HepG2 (cell line): Measurements from ENCODE around the gene GSAP. TPM values are rescaled to one million over a fixed set of nuclear protein-coding genes. Genes with fewer than 3 reads are reported as not detected.

Source experiments
- CHD4 ChIP-seq: fragments of 200-600 bp; sonication (generic); IDR thresholded peaks from 2 replicates; pipeline ENCODE4 v1.7.0; 2017; ENCODE audit warnings: mild to moderate bottlenecking, low read length, borderline replicate concordance
- DNMT1 ChIP-seq: sonication (generic); formaldehyde crosslinking; IDR thresholded peaks from 2 replicates; pipeline ENCODE4 v1.5.1; 2020; ENCODE audit warnings: mild to moderate bottlenecking, missing genetic modification reagents
- GTF3A ChIP-seq: sonication (generic); formaldehyde crosslinking; conservative IDR thresholded peaks from 2 replicates; pipeline ENCODE4 v1.4.0; 2020; ENCODE audit warnings: mild to moderate bottlenecking, missing genetic modification reagents
- JARID2 ChIP-seq: sonication (generic); formaldehyde crosslinking; IDR thresholded peaks from 2 replicates; pipeline ENCODE4 v1.8.1; 2023; ENCODE audit warnings: missing genetic modification reagents, inconsistent platforms; ENCODE audit not compliant: insufficient replicate concordance
- KDM1A ChIP-seq: IDR thresholded peaks from 2 replicates; pipeline ENCODE4 v1.6.1; 2016; ENCODE audit warnings: missing compliant biosample characterization
- MED1 ChIP-seq: sonication (generic); formaldehyde crosslinking; IDR thresholded peaks from 2 replicates; pipeline ENCODE4 v1.4.0; 2020; ENCODE audit warnings: missing genetic modification reagents
- PTBP1 ChIP-seq: fragments of 200-400 bp; formaldehyde crosslinking; IDR thresholded peaks from 2 replicates; pipeline ENCODE4 v1.6.1; 2018; ENCODE audit warnings: low read length, low read depth; ENCODE audit not compliant: poor library complexity, severe bottlenecking
- SRSF4 ChIP-seq: fragments of 200-400 bp; formaldehyde crosslinking; IDR thresholded peaks from one replicate; pipeline ENCODE4 v1.6.1; 2018; ENCODE audit warnings: mild to moderate bottlenecking, low read depth, low read length, moderate library complexity; ENCODE audit not compliant: poor library complexity, severe bottlenecking
- SRSF9 ChIP-seq: fragments of 200-400 bp; formaldehyde crosslinking; IDR thresholded peaks from 2 replicates; pipeline ENCODE4 v1.6.1; 2018; ENCODE audit warnings: borderline replicate concordance, mild to moderate bottlenecking, low read depth, low read length; ENCODE audit not compliant: insufficient read depth, poor library complexity, severe bottlenecking
- ZNF256 ChIP-seq: sonication (generic); formaldehyde crosslinking; conservative IDR thresholded peaks from 2 replicates; pipeline ENCODE4 v1.4.0; 2020; ENCODE audit warnings: missing genetic modification reagents
- ZNF607 ChIP-seq: sonication (generic); formaldehyde crosslinking; IDR thresholded peaks from 2 replicates; pipeline ENCODE4 v1.5.1; 2020; ENCODE audit warnings: missing genetic modification reagents, mild to moderate bottlenecking, borderline replicate concordance
- ZNF75D ChIP-seq: sonication (generic); formaldehyde crosslinking; IDR thresholded peaks from 2 replicates; pipeline ENCODE4 v1.8.1; 2023; ENCODE audit warnings: missing genetic modification reagents, mild to moderate bottlenecking, borderline replicate concordance
- ZNF782 ChIP-seq: sonication (generic); formaldehyde crosslinking; IDR thresholded peaks from 2 replicates; pipeline ENCODE4 v1.4.0; 2020; ENCODE audit warnings: missing genetic modification reagents, mild to moderate bottlenecking, borderline replicate concordance
- ZNF83 ChIP-seq: sonication (generic); formaldehyde crosslinking; IDR thresholded peaks from 2 replicates; pipeline ENCODE4 v1.4.0; 2020; ENCODE audit warnings: missing genetic modification reagents, mild to moderate bottlenecking, borderline replicate concordance
- polyA plus RNA-seq, 8 experiments: library from polyadenylated mRNA; depleted of rRNA in 3 of 8; stranded (reverse) in 7 of 8; unstranded in 1 of 8; fragments of >200 nt; fragmentation: Illumina TruSeq in 4 of 8; extraction: Trizol in 4 of 8; gene quantifications; 2 replicates each; pipeline versions ENCODE4 v1.2.1 to v1.2.3, GENCODE V29; 2011 to 2016; ENCODE audit warnings: low read depth in 4 of 8, missing spikeins in 1 of 8, mixed read lengths in 1 of 8; ENCODE audit not compliant: insufficient read depth in 1 of 8
- total RNA-seq, 5 experiments: library from RNA; depleted of rRNA; stranded (reverse); fragments of >200 nt; fragmentation: Illumina TruSeq; extraction: Trizol; gene quantifications; 2 replicates each; pipeline ENCODE4 v1.2.3, GENCODE V29; 2016; ENCODE audit warnings: low read depth in 1 of 5
- TF ChIP-seq, protein P1 (sequence below): sonication (generic); formaldehyde crosslinking; IDR thresholded peaks from 2 replicates; pipeline ENCODE4 v1.5.1; 2020; ENCODE audit warnings: mild to moderate bottlenecking, missing genetic modification reagents, moderate library complexity
- TF ChIP-seq, protein P2 (sequence below): IDR thresholded peaks from 2 replicates; pipeline ENCODE4 v1.6.1; 2016; ENCODE audit warnings: low read depth, missing genetic modification reagents, missing compliant biosample characterization
- TF ChIP-seq, protein P3 (sequence below): sonication (generic); formaldehyde crosslinking; IDR thresholded peaks from 2 replicates; pipeline ENCODE4 v1.8.1; 2022; ENCODE audit warnings: mild to moderate bottlenecking, missing genetic modification reagents

The GSAP gene
- total and polyA plus RNA-seq, 2 of the 13 experiments (the other 11 are each of a cell fraction or from before 2014, with no cell fraction given), result 34.6 to 40.6 TPM

DNA sequence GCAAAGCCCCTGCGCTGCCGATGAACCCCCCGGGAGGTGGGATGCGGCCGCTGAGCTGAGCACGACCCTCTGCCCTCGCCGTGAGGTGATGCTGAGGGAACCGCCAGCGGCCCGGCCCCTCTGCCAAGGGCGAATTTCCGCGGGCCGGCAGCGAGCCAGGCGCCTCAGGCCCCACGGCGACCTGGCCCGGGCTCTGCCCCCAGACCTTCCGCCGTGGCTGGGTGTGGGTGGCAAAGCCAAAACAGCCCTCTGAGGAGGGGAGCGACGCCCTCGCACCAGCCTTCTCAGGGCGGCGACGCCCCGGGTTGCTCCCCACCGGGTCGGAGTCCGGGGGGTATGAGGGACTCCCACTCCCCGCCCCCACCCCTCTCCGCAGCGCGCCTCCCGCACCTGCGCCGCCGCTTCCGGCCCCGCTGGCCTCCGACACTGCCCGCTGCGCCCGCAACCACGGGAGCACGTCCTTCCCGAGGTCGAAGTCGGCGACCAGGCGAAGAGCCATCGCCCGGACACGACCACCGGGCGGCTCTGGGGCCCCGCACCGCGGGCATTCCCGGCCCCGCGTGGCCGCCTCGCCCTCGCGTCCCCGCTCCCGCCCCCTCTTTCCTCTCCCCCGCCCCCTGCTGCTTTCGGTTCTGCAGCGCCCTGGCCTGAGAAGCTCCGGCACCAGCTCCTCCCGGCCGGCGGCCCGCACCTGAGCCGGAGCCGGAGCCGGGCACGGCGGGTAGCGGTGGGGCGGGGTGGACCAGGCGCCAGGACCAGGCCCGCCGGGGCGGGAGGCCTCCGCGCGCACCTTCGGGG lies at the start of gene GSAP (continued):
- no peak for TF ChIP-seq GTF3A (CRISPR knock-in tag)
- TF ChIP-seq ZNF256 (CRISPR knock-in tag), result no peak; the same call in 1 of the 2 replicates
- TF ChIP-seq ZNF75D, result no peak
- 0 out of 2 replicates have a peak, but pooled peaks have one; percentile 74 for TF ChIP-seq ZNF607 (CRISPR knock-in tag)
- peak; percentile 59 for TF ChIP-seq SRSF4
- TF ChIP-seq JARID2 (CRISPR knock-in tag), result no peak
- TF ChIP-seq, protein P1, sequence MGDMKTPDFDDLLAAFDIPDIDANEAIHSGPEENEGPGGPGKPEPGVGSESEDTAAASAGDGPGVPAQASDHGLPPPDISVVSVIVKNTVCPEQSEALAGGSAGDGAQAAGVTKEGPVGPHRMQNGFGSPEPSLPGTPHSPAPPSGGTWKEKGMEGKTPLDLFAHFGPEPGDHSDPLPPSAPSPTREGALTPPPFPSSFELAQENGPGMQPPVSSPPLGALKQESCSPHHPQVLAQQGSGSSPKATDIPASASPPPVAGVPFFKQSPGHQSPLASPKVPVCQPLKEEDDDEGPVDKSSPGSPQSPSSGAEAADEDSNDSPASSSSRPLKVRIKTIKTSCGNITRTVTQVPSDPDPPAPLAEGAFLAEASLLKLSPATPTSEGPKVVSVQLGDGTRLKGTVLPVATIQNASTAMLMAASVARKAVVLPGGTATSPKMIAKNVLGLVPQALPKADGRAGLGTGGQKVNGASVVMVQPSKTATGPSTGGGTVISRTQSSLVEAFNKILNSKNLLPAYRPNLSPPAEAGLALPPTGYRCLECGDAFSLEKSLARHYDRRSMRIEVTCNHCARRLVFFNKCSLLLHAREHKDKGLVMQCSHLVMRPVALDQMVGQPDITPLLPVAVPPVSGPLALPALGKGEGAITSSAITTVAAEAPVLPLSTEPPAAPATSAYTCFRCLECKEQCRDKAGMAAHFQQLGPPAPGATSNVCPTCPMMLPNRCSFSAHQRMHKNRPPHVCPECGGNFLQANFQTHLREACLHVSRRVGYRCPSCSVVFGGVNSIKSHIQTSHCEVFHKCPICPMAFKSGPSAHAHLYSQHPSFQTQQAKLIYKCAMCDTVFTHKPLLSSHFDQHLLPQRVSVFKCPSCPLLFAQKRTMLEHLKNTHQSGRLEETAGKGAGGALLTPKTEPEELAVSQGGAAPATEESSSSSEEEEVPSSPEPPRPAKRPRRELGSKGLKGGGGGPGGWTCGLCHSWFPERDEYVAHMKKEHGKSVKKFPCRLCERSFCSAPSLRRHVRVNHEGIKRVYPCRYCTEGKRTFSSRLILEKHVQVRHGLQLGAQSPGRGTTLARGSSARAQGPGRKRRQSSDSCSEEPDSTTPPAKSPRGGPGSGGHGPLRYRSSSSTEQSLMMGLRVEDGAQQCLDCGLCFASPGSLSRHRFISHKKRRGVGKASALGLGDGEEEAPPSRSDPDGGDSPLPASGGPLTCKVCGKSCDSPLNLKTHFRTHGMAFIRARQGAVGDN (CRISPR knock-in tag), result peak; percentile 94
- TF ChIP-seq, protein P2, sequence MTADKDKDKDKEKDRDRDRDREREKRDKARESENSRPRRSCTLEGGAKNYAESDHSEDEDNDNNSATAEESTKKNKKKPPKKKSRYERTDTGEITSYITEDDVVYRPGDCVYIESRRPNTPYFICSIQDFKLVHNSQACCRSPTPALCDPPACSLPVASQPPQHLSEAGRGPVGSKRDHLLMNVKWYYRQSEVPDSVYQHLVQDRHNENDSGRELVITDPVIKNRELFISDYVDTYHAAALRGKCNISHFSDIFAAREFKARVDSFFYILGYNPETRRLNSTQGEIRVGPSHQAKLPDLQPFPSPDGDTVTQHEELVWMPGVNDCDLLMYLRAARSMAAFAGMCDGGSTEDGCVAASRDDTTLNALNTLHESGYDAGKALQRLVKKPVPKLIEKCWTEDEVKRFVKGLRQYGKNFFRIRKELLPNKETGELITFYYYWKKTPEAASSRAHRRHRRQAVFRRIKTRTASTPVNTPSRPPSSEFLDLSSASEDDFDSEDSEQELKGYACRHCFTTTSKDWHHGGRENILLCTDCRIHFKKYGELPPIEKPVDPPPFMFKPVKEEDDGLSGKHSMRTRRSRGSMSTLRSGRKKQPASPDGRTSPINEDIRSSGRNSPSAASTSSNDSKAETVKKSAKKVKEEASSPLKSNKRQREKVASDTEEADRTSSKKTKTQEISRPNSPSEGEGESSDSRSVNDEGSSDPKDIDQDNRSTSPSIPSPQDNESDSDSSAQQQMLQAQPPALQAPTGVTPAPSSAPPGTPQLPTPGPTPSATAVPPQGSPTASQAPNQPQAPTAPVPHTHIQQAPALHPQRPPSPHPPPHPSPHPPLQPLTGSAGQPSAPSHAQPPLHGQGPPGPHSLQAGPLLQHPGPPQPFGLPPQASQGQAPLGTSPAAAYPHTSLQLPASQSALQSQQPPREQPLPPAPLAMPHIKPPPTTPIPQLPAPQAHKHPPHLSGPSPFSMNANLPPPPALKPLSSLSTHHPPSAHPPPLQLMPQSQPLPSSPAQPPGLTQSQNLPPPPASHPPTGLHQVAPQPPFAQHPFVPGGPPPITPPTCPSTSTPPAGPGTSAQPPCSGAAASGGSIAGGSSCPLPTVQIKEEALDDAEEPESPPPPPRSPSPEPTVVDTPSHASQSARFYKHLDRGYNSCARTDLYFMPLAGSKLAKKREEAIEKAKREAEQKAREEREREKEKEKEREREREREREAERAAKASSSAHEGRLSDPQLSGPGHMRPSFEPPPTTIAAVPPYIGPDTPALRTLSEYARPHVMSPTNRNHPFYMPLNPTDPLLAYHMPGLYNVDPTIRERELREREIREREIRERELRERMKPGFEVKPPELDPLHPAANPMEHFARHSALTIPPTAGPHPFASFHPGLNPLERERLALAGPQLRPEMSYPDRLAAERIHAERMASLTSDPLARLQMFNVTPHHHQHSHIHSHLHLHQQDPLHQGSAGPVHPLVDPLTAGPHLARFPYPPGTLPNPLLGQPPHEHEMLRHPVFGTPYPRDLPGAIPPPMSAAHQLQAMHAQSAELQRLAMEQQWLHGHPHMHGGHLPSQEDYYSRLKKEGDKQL (CRISPR knock-in tag), result no peak
- TF ChIP-seq ZNF83, result no peak
- TF ChIP-seq MED1, result peak; percentile 17; the same call in 1 of the 2 replicates
- no peak for TF ChIP-seq KDM1A
- no peak for TF ChIP-seq CHD4
- peak; percentile 41; the same call in 1 of the 2 replicates for TF ChIP-seq DNMT1
- no peak for TF ChIP-seq SRSF9
- peak; percentile 65 for TF ChIP-seq PTBP1
- TF ChIP-seq ZNF782 (CRISPR knock-in tag), result no peak; the same call in 1 of the 2 replicates
- TF ChIP-seq, protein P3, sequence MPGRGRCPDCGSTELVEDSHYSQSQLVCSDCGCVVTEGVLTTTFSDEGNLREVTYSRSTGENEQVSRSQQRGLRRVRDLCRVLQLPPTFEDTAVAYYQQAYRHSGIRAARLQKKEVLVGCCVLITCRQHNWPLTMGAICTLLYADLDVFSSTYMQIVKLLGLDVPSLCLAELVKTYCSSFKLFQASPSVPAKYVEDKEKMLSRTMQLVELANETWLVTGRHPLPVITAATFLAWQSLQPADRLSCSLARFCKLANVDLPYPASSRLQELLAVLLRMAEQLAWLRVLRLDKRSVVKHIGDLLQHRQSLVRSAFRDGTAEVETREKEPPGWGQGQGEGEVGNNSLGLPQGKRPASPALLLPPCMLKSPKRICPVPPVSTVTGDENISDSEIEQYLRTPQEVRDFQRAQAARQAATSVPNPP (CRISPR knock-in tag), result peak; percentile 12; the same call in 1 of the 2 replicates
